GM23338 (cell line): Measurements from ENCODE around the gene ERC2. TPM values are rescaled to one million over a fixed set of nuclear protein-coding genes. Genes with fewer than 3 reads are reported as not detected.

Experiments used
- ATAC-seq: fragments of 200-7000 bp; cut with Tn5 transposase; 3 replicates; pipeline ENCODE4 v1.9.1; 2020
- DNase-seq: peaks from one replicate; pipeline ENCODE4 v3.0.0-alpha.2; 2015; ENCODE audit warnings: low spot score
- H2AFZ ChIP-seq: fragments of 200-600 bp; sonication (generic); 2 replicates; pipeline ENCODE4 v1.8.0; 2016; ENCODE audit warnings: antibody characterized with exemption, mild to moderate bottlenecking, moderate library complexity
- H3F3A ChIP-seq: fragments of 200-600 bp; sonication (generic); replicated peaks from 2 replicates; pipeline ENCODE4 v1.8.0; 2017; ENCODE audit warnings: antibody characterized with exemption, mixed run types, low read depth
- H3K27ac ChIP-seq: fragments of 200-600 bp; sonication (generic); 2 replicates; pipeline ENCODE4 v1.6.1; 2016; ENCODE audit warnings: low read depth
- H3K27me3 ChIP-seq: fragments of 200-600 bp; sonication (generic); 2 replicates; pipeline ENCODE4 v1.8.0; 2016; ENCODE audit warnings: mild to moderate bottlenecking, mixed run types, moderate library complexity; ENCODE audit not compliant: insufficient read depth
- H3K36me3 ChIP-seq: fragments of 200-600 bp; sonication (generic); 2 replicates; pipeline ENCODE4 v1.8.0; 2016; ENCODE audit warnings: mild to moderate bottlenecking; ENCODE audit not compliant: insufficient read depth
- H3K4me1 ChIP-seq: fragments of 200-600 bp; sonication (generic); 2 replicates; pipeline ENCODE4 v1.8.0; 2016; ENCODE audit warnings: mild to moderate bottlenecking, moderate library complexity; ENCODE audit not compliant: insufficient read depth
- H3K4me2 ChIP-seq: fragments of 200-600 bp; sonication (generic); 2 replicates; pipeline ENCODE4 v1.7.1; 2017; ENCODE audit warnings: mixed run types
- H3K4me3 ChIP-seq: fragments of 200-600 bp; sonication (generic); 2 replicates; pipeline ENCODE4 v1.6.1; 2016; ENCODE audit warnings: mixed run types
- H3K79me2 ChIP-seq: fragments of 200-600 bp; sonication (generic); replicated peaks from 2 replicates; pipeline ENCODE4 v1.8.0; 2017; ENCODE audit warnings: mild to moderate bottlenecking; ENCODE audit not compliant: insufficient read depth
- H3K9me2 ChIP-seq: fragments of 200-600 bp; sonication (generic); 2 replicates; pipeline ENCODE4 v1.8.0; 2017; ENCODE audit not compliant: insufficient read depth
- H4K20me1 ChIP-seq: fragments of 200-600 bp; sonication (generic); replicated peaks from 2 replicates; pipeline ENCODE4 v1.8.0; 2017; ENCODE audit warnings: mild to moderate bottlenecking; ENCODE audit not compliant: insufficient read depth
- H3K27ac Mint-ChIP-seq: 2 replicates; pipeline ENCODE4 v1.8.0; 2020; ENCODE audit warnings: inconsistent platforms, mild to moderate bottlenecking, moderate library complexity, mixed read lengths
- H3K27me3 Mint-ChIP-seq: 3 replicates; pipeline ENCODE4 v1.8.0; 2022; ENCODE audit warnings: low read depth, mild to moderate bottlenecking, moderate library complexity, mixed read lengths, inconsistent platforms; ENCODE audit not compliant: insufficient read depth, poor library complexity
- H3K36me3 Mint-ChIP-seq: 3 replicates; pipeline ENCODE4 v1.8.0; 2021; ENCODE audit warnings: low read depth, mild to moderate bottlenecking, inconsistent platforms, moderate library complexity, mixed read lengths
- H3K4me1 Mint-ChIP-seq: 3 replicates; pipeline ENCODE4 v1.8.0; 2020; ENCODE audit warnings: mild to moderate bottlenecking, inconsistent platforms, mixed read lengths
- H3K4me3 Mint-ChIP-seq: 3 replicates; pipeline ENCODE4 v1.8.0; 2021; ENCODE audit warnings: moderate library complexity, mild to moderate bottlenecking, inconsistent platforms, mixed read lengths
- H3K9me3 Mint-ChIP-seq: 3 replicates; pipeline ENCODE4 v1.8.0; 2020; ENCODE audit warnings: moderate library complexity, mild to moderate bottlenecking, inconsistent platforms, mixed read lengths
- CREB1 ChIP-seq: fragments of 250-450 bp; sonication (Bioruptor Pico); IDR thresholded peaks from 2 replicates; pipeline ENCODE4 v1.5.0; 2020; ENCODE audit warnings: low read depth, mild to moderate bottlenecking, moderate library complexity
- EZH2 ChIP-seq: fragments of 200-600 bp; sonication (generic); IDR thresholded peaks from one replicate; pipeline ENCODE4 v1.8.0; 2017; ENCODE audit warnings: antibody characterized with exemption, mild to moderate bottlenecking, low read depth; ENCODE audit not compliant: unreplicated experiment
- JUNB ChIP-seq: IDR thresholded peaks from one replicate; pipeline ENCODE4 v1.6.1; 2016; ENCODE audit warnings: antibody characterized with exemption; ENCODE audit not compliant: unreplicated experiment
- NANOG ChIP-seq: IDR thresholded peaks from 2 replicates; pipeline ENCODE4 v1.6.1; 2016; ENCODE audit warnings: antibody characterized with exemption, borderline replicate concordance
- STAT1 ChIP-seq: IDR thresholded peaks from one replicate; pipeline ENCODE4 v1.6.1; 2016; ENCODE audit warnings: antibody characterized with exemption; ENCODE audit not compliant: unreplicated experiment
- ZNF114 ChIP-seq: fragments of 250-450 bp; sonication (Bioruptor Pico); IDR thresholded peaks from 2 replicates; pipeline ENCODE4 v1.5.0; 2020; ENCODE audit warnings: mild to moderate bottlenecking, moderate library complexity
- ZNF331 ChIP-seq: fragments of 250-450 bp; sonication (Bioruptor Pico); IDR thresholded peaks from 2 replicates; pipeline ENCODE4 v1.5.0; 2020; ENCODE audit warnings: low read depth, mild to moderate bottlenecking, moderate library complexity
- polyA plus RNA-seq: library from polyadenylated mRNA; unstranded; fragments of >200 nt; fragmentation: Nextera tagmentation; extraction: Ambion mirVana; gene quantifications from 2 replicates; pipeline ENCODE4 v1.2.1, GENCODE V29; 2016
- total RNA-seq: library from RNA; depleted of rRNA; stranded (reverse); fragments of >200 nt; shearing (Covaris generic); gene quantifications from 2 replicates; pipeline ENCODE4 v1.2.3, GENCODE V29; 2014
- TF ChIP-seq, protein P1 (sequence below), 2 experiments: fragments of 200-600 bp in 1 of 2; sonication (generic) in 1 of 2; conservative IDR thresholded peaks; 2 replicates each; pipeline versions ENCODE4 v1.5.1 to v1.6.1; 2016 to 2017; ENCODE audit warnings: antibody characterized with exemption in 2 of 2, low read depth in 2 of 2, mild to moderate bottlenecking in 2 of 2, moderate library complexity in 1 of 2
- TF ChIP-seq, protein P2 (sequence below): IDR thresholded peaks from 2 replicates; pipeline ENCODE4 v1.6.1; 2016; ENCODE audit warnings: antibody characterized with exemption

Gene ERC2
- total and polyA plus RNA-seq, 2 experiments from 2014 or later = 11.8 to 13.7 TPM

DNA sequence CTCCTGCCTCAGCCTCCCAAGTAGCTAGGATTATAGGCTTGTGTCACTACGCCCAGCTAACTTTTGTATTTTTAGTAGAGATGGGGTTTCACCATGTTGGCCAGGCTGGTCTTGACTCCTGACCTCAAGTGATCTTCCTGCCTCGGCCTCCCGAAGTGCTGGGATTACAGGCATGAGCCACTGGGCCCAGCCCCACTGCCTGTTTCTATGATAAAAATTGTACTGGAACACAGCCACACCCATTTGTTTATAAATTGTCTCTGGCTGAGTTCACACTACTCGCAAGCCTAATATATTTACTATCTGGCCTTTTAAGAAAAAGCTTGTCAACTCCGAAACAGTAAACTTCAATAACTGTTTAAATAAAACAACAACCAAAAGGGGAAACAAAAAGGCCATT, 671.7 kb downstream of the ERC2 start:
- no peaks in the 10 kb centered on the region for H3K79me2 ChIP-seq
- H3K4me3 ChIP-seq = no peak overlapping the region
- H3K9me3 Mint-ChIP-seq = no peaks in the 10 kb centered on the region
- H3F3A ChIP-seq = no peaks in the 10 kb centered on the region
- no peak overlapping the region for H3K4me2 ChIP-seq
- no peak overlapping the region for H3K27ac Mint-ChIP-seq
- H3K27ac ChIP-seq = no peak overlapping the region
- 0 out of 2 replicates have a peak, but pooled peaks cover 3% of the 10 kb centered on the region for H4K20me1 ChIP-seq
- TF ChIP-seq CREB1 (CRISPR knock-in tag) (no peak), STAT1 (no peak)
- TF ChIP-seq, protein P1, sequence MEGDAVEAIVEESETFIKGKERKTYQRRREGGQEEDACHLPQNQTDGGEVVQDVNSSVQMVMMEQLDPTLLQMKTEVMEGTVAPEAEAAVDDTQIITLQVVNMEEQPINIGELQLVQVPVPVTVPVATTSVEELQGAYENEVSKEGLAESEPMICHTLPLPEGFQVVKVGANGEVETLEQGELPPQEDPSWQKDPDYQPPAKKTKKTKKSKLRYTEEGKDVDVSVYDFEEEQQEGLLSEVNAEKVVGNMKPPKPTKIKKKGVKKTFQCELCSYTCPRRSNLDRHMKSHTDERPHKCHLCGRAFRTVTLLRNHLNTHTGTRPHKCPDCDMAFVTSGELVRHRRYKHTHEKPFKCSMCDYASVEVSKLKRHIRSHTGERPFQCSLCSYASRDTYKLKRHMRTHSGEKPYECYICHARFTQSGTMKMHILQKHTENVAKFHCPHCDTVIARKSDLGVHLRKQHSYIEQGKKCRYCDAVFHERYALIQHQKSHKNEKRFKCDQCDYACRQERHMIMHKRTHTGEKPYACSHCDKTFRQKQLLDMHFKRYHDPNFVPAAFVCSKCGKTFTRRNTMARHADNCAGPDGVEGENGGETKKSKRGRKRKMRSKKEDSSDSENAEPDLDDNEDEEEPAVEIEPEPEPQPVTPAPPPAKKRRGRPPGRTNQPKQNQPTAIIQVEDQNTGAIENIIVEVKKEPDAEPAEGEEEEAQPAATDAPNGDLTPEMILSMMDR (conservative IDR thresholded peaks at IDR 0.05; ENCODE audit: low read depth in 2 of 2) = no peak
- no peaks in the 10 kb centered on the region for H3K36me3 Mint-ChIP-seq
- no peak overlapping the region for H3K4me3 Mint-ChIP-seq
- no peak for ATAC-seq
- no peaks in the 10 kb centered on the region for H3K4me1 ChIP-seq
- H3K36me3 ChIP-seq = no peaks in the 10 kb centered on the region
- no peaks in the 10 kb centered on the region for H3K4me1 Mint-ChIP-seq
- H3K27me3 ChIP-seq = no peaks in the 10 kb centered on the region
- peaks cover 3% of the 10 kb centered on the region; the same call in 1 of the 2 replicates for H3K9me2 ChIP-seq
- H2AFZ ChIP-seq = no peak overlapping the region
- DNase-seq = no peak
- peaks cover 1% of the 10 kb centered on the region for H3K27me3 Mint-ChIP-seq

DNA sequence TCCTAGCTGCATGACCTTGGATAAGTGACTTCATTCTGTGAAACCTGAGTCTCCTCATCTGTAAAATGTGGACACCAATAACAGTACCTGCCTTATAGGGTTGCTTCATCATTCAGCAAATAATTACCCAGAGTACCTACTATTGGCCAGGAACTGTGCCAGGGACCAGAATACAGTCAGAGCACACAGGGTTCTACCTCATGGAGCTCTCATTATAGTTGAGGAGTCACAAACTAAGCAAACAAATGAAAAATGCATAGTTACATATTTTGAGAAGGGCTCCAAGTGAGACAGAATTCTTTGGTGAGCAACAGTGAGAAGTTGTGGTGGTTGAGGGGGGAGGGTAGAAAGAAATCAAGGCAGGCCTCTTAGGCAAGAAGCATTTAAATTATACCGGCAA, 672.5 kb downstream of the ERC2 start:
- no peak overlapping the region for H3K4me3 Mint-ChIP-seq
- no peak for ATAC-seq
- H3K27ac Mint-ChIP-seq = no peak overlapping the region
- H3K9me2 ChIP-seq = peaks cover 3% of the 10 kb centered on the region; the same call in 1 of the 2 replicates
- H3K4me1 ChIP-seq = no peaks in the 10 kb centered on the region
- H3K9me3 Mint-ChIP-seq = no peaks in the 10 kb centered on the region
- peaks cover 1% of the 10 kb centered on the region for H3K27me3 Mint-ChIP-seq
- H3K27me3 ChIP-seq = no peaks in the 10 kb centered on the region
- no peaks in the 10 kb centered on the region for H3K79me2 ChIP-seq
- H3K4me2 ChIP-seq = no peak overlapping the region
- H3K4me3 ChIP-seq = no peak overlapping the region
- no peak for DNase-seq
- H4K20me1 ChIP-seq = 0 out of 2 replicates have a peak, but pooled peaks cover 3% of the 10 kb centered on the region
- no peaks in the 10 kb centered on the region for H3K4me1 Mint-ChIP-seq
- H2AFZ ChIP-seq = no peak overlapping the region
- no peaks in the 10 kb centered on the region for H3F3A ChIP-seq
- H3K36me3 Mint-ChIP-seq = no peaks in the 10 kb centered on the region
- H3K27ac ChIP-seq = no peak overlapping the region
- TF ChIP-seq, protein P2, sequence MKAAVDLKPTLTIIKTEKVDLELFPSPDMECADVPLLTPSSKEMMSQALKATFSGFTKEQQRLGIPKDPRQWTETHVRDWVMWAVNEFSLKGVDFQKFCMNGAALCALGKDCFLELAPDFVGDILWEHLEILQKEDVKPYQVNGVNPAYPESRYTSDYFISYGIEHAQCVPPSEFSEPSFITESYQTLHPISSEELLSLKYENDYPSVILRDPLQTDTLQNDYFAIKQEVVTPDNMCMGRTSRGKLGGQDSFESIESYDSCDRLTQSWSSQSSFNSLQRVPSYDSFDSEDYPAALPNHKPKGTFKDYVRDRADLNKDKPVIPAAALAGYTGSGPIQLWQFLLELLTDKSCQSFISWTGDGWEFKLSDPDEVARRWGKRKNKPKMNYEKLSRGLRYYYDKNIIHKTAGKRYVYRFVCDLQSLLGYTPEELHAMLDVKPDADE = no peak
- no peak for TF ChIP-seq ZNF114 (CRISPR knock-in tag)
- TF ChIP-seq STAT1 = no peak
- no peak for TF ChIP-seq JUNB
- TF ChIP-seq ZNF331 (CRISPR knock-in tag) = no peak
- no peak for TF ChIP-seq CREB1 (CRISPR knock-in tag)
- no peaks in the 10 kb centered on the region for H3K36me3 ChIP-seq

- ATAC-seq = no peak
- Histone ChIP-seq H3F3A (no peaks in the 10 kb centered on the region), H3K4me2 (no peak overlapping the region), H2AFZ (no peak overlapping the region), H3K79me2 (no peaks in the 10 kb centered on the region), H3K27ac (no peak overlapping the region), H4K20me1 (0 out of 2 replicates have a peak, but pooled peaks cover 3% of the 10 kb centered on the region), H3K27me3 (no peaks in the 10 kb centered on the region), H3K4me1 (no peaks in the 10 kb centered on the region), H3K4me3 (no peak overlapping the region), H3K36me3 (no peaks in the 10 kb centered on the region), H3K9me2 (no peaks in the 10 kb centered on the region)
- no peaks in the 10 kb centered on the region for H3K9me3 Mint-ChIP-seq
- H3K4me1 Mint-ChIP-seq = no peaks in the 10 kb centered on the region
- no peak overlapping the region for H3K4me3 Mint-ChIP-seq
- no peak for DNase-seq
- no peaks in the 10 kb centered on the region for H3K36me3 Mint-ChIP-seq
- peaks cover 1% of the 10 kb centered on the region for H3K27me3 Mint-ChIP-seq
- TF ChIP-seq NANOG = no peak
- TF ChIP-seq JUNB = no peak
- no peak for TF ChIP-seq EZH2
- no peak overlapping the region for H3K27ac Mint-ChIP-seq
Measured at GRCh38 chr3:55795296-55795695, 673.0 kb downstream of the ERC2 start.
